ENCODE measurements around the gene PCBD1.
"Not testable (repeated sequence)": the region's sequence is repeated elsewhere in the genome, so short reads cannot be mapped to it uniquely, and the experiment has no call there.

The PCBD1 gene

GRCh38 chr10:70880077-70880534 lies 8.3 kb downstream of the PCBD1 start:
- in situ Hi-C loops (cut with MboI; ENCODE audit: low sequenced_read_pairs): loop anchor here (10.0 kb wide), 2 partner anchors 335 to 415 kb away; no protein-coding TSS in a partner anchor

GRCh38 chr10:70879207-70879606 lies 9.2 kb downstream of the PCBD1 start:
- in situ Hi-C loops (cut with MboI; ENCODE audit: low sequenced_read_pairs): no loop called here

- in situ Hi-C loops (cut with MboI; ENCODE audit: low sequenced_read_pairs): no loop called here
Measured at GRCh38 chr10:70874061-70874460, 14.3 kb downstream of the PCBD1 start.

- in situ Hi-C loops (cut with MboI; ENCODE audit: low sequenced_read_pairs): no loop called here
Measured at GRCh38 chr10:70872291-70872690, 16.1 kb downstream of the PCBD1 start.

- in situ Hi-C loops (cut with MboI; ENCODE audit: low sequenced_read_pairs): no loop called here
Measured at GRCh38 chr10:70866424-70866823, 21.9 kb downstream of the PCBD1 start.

- in situ Hi-C loops (cut with MboI; ENCODE audit: low sequenced_read_pairs): no loop called here
Measured at GRCh38 chr10:70864935-70865334, 23.4 kb downstream of the PCBD1 start.

GRCh38 chr10:70863470-70864160 lies 24.8 kb downstream of the PCBD1 start:
- in situ Hi-C loops (cut with MboI; ENCODE audit: low sequenced_read_pairs): no loop called here

GRCh38 chr10:70861495-70862197 lies 26.7 kb downstream of the PCBD1 start:
- in situ Hi-C loops (cut with MboI; ENCODE audit: low sequenced_read_pairs): not testable (repeated sequence)

- in situ Hi-C loops (cut with MboI; ENCODE audit: low sequenced_read_pairs): no loop called here
Measured at GRCh38 chr10:70858759-70859158, 29.6 kb downstream of the PCBD1 start.

GRCh38 chr10:70856454-70856853 lies 31.9 kb downstream of the PCBD1 start:
- in situ Hi-C loops (cut with MboI; ENCODE audit: low sequenced_read_pairs): no loop called here

- in situ Hi-C loops (cut with MboI; ENCODE audit: low sequenced_read_pairs): no loop called here
Measured at GRCh38 chr10:70853457-70853856, 34.9 kb downstream of the PCBD1 start.

GRCh38 chr10:70853038-70853437 lies 35.3 kb downstream of the PCBD1 start:
- in situ Hi-C loops (cut with MboI; ENCODE audit: low sequenced_read_pairs): no loop called here

- in situ Hi-C loops (cut with MboI; ENCODE audit: low sequenced_read_pairs): no loop called here
Measured at GRCh38 chr10:70851597-70852475, 36.5 kb downstream of the PCBD1 start.

GRCh38 chr10:70850097-70850496 lies 38.3 kb downstream of the PCBD1 start:
- in situ Hi-C loops (cut with MboI; ENCODE audit: low sequenced_read_pairs): no loop called here

- in situ Hi-C loops (cut with MboI; ENCODE audit: low sequenced_read_pairs): no loop called here
Measured at GRCh38 chr10:70849582-70850016, 38.8 kb downstream of the PCBD1 start.

GRCh38 chr10:70847659-70848360 lies 40.6 kb downstream of the PCBD1 start:
- in situ Hi-C loops (cut with MboI; ENCODE audit: low sequenced_read_pairs): no loop called here

GRCh38 chr10:70846795-70847194 lies 41.6 kb downstream of the PCBD1 start:
- in situ Hi-C loops (cut with MboI; ENCODE audit: low sequenced_read_pairs): no loop called here

GRCh38 chr10:70845816-70846215 lies 42.5 kb downstream of the PCBD1 start:
- in situ Hi-C loops (cut with MboI; ENCODE audit: low sequenced_read_pairs): no loop called here

GRCh38 chr10:70845256-70845655 lies 43.1 kb downstream of the PCBD1 start:
- in situ Hi-C loops (cut with MboI; ENCODE audit: low sequenced_read_pairs): no loop called here

GRCh38 chr10:70843776-70844489 lies 44.4 kb downstream of the PCBD1 start:
- in situ Hi-C loops (cut with MboI; ENCODE audit: low sequenced_read_pairs): no loop called here

All from HL-60/S4 treated with retinoic acid at 250 ng/mL for 4 days and 3 days (cell line).